ENCODE measurements around the gene ZNF516.

ZNF516 gene

GRCh38 chr18:76396792-76397191 is 98.2 kb downstream of the ZNF516 start:
- DNase-seq, result no peak

GRCh38 chr18:76395609-76396008 is 99.4 kb downstream of the ZNF516 start:
- DNase-seq, result no peak

GRCh38 chr18:76394780-76395476 is 100.1 kb downstream of the ZNF516 start:
- no peak for DNase-seq

GRCh38 chr18:76392349-76392748 is 102.7 kb downstream of the ZNF516 start:
- DNase-seq, result no peak

GRCh38 chr18:76391746-76392145 is 103.3 kb downstream of the ZNF516 start:
- no peak for DNase-seq

- no peak for DNase-seq
Observed at GRCh38 chr18:76391038-76391437, 104.0 kb downstream of the ZNF516 start.

GRCh38 chr18:76390452-76391035 is 104.5 kb downstream of the ZNF516 start:
- DNase-seq, result peak; percentile 51

GRCh38 chr18:76389716-76390115 is 105.3 kb downstream of the ZNF516 start:
- DNase-seq, result no peak

- DNase-seq, result no peak
Observed at GRCh38 chr18:76388891-76389423, 106.1 kb downstream of the ZNF516 start.

- no peak for DNase-seq
Observed at GRCh38 chr18:76388261-76388660, 106.8 kb downstream of the ZNF516 start.

- no peak for DNase-seq
Observed at GRCh38 chr18:76387608-76388007, 107.4 kb downstream of the ZNF516 start.

GRCh38 chr18:76386886-76387285 is 108.2 kb downstream of the ZNF516 start:
- DNase-seq, result no peak

GRCh38 chr18:76386071-76386470 is 109.0 kb downstream of the ZNF516 start:
- no peak for DNase-seq

- DNase-seq, result no peak
Observed at GRCh38 chr18:76385681-76385975, 109.4 kb downstream of the ZNF516 start.

GRCh38 chr18:76384861-76385680 is 110.0 kb downstream of the ZNF516 start:
- no peak for DNase-seq

GRCh38 chr18:76384114-76384790 is 110.8 kb downstream of the ZNF516 start:
- DNase-seq, result no peak

- no peak for DNase-seq
Observed at GRCh38 chr18:76383636-76384035, 111.4 kb downstream of the ZNF516 start.

- no peak for DNase-seq
Observed at GRCh38 chr18:76382275-76382674, 112.8 kb downstream of the ZNF516 start.

GRCh38 chr18:76380791-76381405 is 114.1 kb downstream of the ZNF516 start:
- no peak for DNase-seq

- DNase-seq, result no peak
Observed at GRCh38 chr18:76380127-76380729, 114.8 kb downstream of the ZNF516 start.

- no peak for DNase-seq
Observed at GRCh38 chr18:76379226-76380126, 115.6 kb downstream of the ZNF516 start.

All from hematopoietic multipotent progenitor cell treated with erythropoietin and hydrocortisone succinate and interleukin-3 and kit ligand, for 8 days (in vitro differentiated cells).